ENCODE results near the gene TENM3.

TENM3 gene

DNA sequence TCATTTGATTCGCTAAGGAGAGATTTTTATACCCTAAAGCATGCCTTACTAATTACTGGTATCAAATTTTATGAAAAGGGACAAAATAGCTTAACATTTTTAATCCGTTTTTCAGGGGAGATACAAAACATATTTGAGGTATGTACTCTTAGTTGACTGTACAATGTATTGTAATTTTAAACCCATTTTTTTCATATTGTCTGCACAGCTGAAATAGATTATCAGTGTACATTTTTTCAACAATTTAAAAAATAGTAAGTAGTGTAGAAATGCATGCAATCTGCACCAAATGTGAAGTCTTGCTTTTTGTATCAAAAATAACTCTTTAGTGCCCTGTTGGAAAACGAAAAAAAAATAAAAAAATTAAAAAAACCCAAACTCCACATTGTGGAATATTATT lies 82.2 kb downstream of the TENM3 start:
- Histone ChIP-seq H3K9ac (ENCODE audit: low read length) (no peak overlapping the region), H3K4me3 (ENCODE audit: low read depth, low read length, poor library complexity, severe bottlenecking) (no peak overlapping the region), H3K4me1 (ENCODE audit: insufficient read depth, low read length, severe bottlenecking) (no peaks in the 10 kb centered on the region), H2AFZ (ENCODE audit: low read length) (no peak overlapping the region), H3K9me2 (ENCODE audit: low read depth, low read length) (no peaks in the 10 kb centered on the region), H4K20me1 (ENCODE audit: insufficient read depth, low read length) (no peaks in the 10 kb centered on the region), H3K27ac (ENCODE audit: low read depth, low read length, poor library complexity, severe bottlenecking) (no peak overlapping the region), H3F3A (ENCODE audit: insufficient read depth, low read length) (no peaks in the 10 kb centered on the region), H3K27me3 (ENCODE audit: insufficient read depth, low read length) (no peaks in the 10 kb centered on the region), H3K79me2 (ENCODE audit: insufficient read depth, low read length) (no peaks in the 10 kb centered on the region), H3K36me3 (ENCODE audit: insufficient read depth, low read length) (no peaks in the 10 kb centered on the region), H3K9me3 (ENCODE audit: low read length) (no peaks in the 10 kb centered on the region), H3K4me2 (ENCODE audit: low read length) (no peak overlapping the region)
- TF ChIP-seq, protein P1, sequence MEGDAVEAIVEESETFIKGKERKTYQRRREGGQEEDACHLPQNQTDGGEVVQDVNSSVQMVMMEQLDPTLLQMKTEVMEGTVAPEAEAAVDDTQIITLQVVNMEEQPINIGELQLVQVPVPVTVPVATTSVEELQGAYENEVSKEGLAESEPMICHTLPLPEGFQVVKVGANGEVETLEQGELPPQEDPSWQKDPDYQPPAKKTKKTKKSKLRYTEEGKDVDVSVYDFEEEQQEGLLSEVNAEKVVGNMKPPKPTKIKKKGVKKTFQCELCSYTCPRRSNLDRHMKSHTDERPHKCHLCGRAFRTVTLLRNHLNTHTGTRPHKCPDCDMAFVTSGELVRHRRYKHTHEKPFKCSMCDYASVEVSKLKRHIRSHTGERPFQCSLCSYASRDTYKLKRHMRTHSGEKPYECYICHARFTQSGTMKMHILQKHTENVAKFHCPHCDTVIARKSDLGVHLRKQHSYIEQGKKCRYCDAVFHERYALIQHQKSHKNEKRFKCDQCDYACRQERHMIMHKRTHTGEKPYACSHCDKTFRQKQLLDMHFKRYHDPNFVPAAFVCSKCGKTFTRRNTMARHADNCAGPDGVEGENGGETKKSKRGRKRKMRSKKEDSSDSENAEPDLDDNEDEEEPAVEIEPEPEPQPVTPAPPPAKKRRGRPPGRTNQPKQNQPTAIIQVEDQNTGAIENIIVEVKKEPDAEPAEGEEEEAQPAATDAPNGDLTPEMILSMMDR (IDR thresholded peaks at IDR 0.05; ENCODE audit: low read length), result no peak
- TF ChIP-seq EZH2 (IDR thresholded peaks at IDR 0.05; ENCODE audit: borderline replicate concordance, low read length), result no peak

DNA sequence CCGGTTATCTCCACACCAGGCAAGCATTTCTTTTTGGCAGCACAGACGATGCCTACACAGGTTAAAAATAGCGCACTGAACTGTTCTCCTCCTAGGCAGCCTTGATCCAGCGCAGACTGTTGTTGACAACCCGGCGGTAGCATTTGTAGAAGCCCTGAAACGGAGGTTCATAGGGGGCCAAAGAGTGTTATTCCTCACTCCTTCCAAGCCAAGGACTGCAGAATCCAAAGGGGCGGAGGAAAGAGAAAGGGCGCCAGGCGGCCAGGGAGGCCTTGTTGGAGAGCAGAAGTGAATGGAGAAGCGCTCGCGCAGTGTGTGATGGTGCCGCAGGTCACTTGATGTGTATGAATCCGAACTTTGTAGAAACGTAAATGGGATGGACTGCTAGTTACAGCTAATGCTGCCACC lies 82.7 kb downstream of the TENM3 start:
- TF ChIP-seq EZH2 (IDR thresholded peaks at IDR 0.05; ENCODE audit: borderline replicate concordance, low read length), result no peak
- TF ChIP-seq, protein P1 (IDR thresholded peaks at IDR 0.05; ENCODE audit: low read length), result no peak
- H2AFZ ChIP-seq (ENCODE audit: low read length), result no peak overlapping the region
- H3K4me2 ChIP-seq (ENCODE audit: low read length), result no peak overlapping the region
- no peaks in the 10 kb centered on the region for H3K4me1 ChIP-seq (ENCODE audit: insufficient read depth, low read length, severe bottlenecking)
- H3K27me3 ChIP-seq (ENCODE audit: insufficient read depth, low read length), result no peaks in the 10 kb centered on the region
- H3K4me3 ChIP-seq (ENCODE audit: low read depth, low read length, poor library complexity, severe bottlenecking), result no peak overlapping the region
- no peaks in the 10 kb centered on the region for H3K79me2 ChIP-seq (ENCODE audit: insufficient read depth, low read length)
- no peaks in the 10 kb centered on the region for H3K36me3 ChIP-seq (ENCODE audit: insufficient read depth, low read length)
- H4K20me1 ChIP-seq (ENCODE audit: insufficient read depth, low read length), result no peaks in the 10 kb centered on the region
- H3K27ac ChIP-seq (ENCODE audit: low read depth, low read length, poor library complexity, severe bottlenecking), result no peak overlapping the region
- no peaks in the 10 kb centered on the region for H3F3A ChIP-seq (ENCODE audit: insufficient read depth, low read length)
- no peak overlapping the region for H3K9ac ChIP-seq (ENCODE audit: low read length)
- H3K9me2 ChIP-seq (ENCODE audit: low read depth, low read length), result no peaks in the 10 kb centered on the region
- H3K9me3 ChIP-seq (ENCODE audit: low read length), result no peaks in the 10 kb centered on the region

DNA sequence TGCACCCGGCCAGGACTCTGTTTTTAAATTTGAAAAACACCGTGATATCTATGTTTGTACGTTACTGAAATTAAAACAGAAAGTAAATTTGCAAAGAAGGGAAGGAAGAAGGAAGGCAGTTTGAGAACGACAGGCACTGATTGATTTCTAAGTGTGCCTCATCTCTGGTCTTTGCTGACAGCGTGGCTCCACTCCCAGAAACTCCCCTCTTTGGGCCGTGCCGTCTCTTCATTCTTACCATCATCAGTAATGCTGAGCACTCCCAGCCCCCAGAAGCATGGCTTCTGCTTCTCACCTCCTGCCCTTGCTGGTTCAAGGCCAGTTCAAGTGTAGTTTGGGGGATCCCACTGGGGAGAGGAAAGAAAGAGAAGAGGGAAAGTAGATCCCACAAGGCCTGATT lies 85.3 kb downstream of the TENM3 start:
- Histone ChIP-seq H2AFZ (ENCODE audit: low read length) (no peak overlapping the region), H4K20me1 (ENCODE audit: insufficient read depth, low read length) (no peaks in the 10 kb centered on the region), H3K9ac (ENCODE audit: low read length) (no peak overlapping the region), H3K4me3 (ENCODE audit: low read depth, low read length, poor library complexity, severe bottlenecking) (no peak overlapping the region), H3K27ac (ENCODE audit: low read depth, low read length, poor library complexity, severe bottlenecking) (no peak overlapping the region), H3K27me3 (ENCODE audit: insufficient read depth, low read length) (no peaks in the 10 kb centered on the region), H3K36me3 (ENCODE audit: insufficient read depth, low read length) (no peaks in the 10 kb centered on the region), H3K79me2 (ENCODE audit: insufficient read depth, low read length) (no peaks in the 10 kb centered on the region), H3F3A (ENCODE audit: insufficient read depth, low read length) (no peaks in the 10 kb centered on the region), H3K9me2 (ENCODE audit: low read depth, low read length) (no peaks in the 10 kb centered on the region), H3K4me1 (ENCODE audit: insufficient read depth, low read length, severe bottlenecking) (no peaks in the 10 kb centered on the region), H3K4me2 (ENCODE audit: low read length) (no peak overlapping the region), H3K9me3 (ENCODE audit: low read length) (no peaks in the 10 kb centered on the region)
- no peak for TF ChIP-seq EZH2 (IDR thresholded peaks at IDR 0.05; ENCODE audit: borderline replicate concordance, low read length)
- TF ChIP-seq, protein P1 (IDR thresholded peaks at IDR 0.05; ENCODE audit: low read length), result no peak
